ENCODE data around the gene GPSM3. TPM values are rescaled to one million over a fixed set of nuclear protein-coding genes. Genes with fewer than 3 reads are reported as not detected.

The GPSM3 gene
- total and polyA plus RNA-seq, 2 of the 13 experiments (the other 11 are each of a cell fraction or from before 2014, with no cell fraction given), result 0.18 to 6.2 TPM

DNA sequence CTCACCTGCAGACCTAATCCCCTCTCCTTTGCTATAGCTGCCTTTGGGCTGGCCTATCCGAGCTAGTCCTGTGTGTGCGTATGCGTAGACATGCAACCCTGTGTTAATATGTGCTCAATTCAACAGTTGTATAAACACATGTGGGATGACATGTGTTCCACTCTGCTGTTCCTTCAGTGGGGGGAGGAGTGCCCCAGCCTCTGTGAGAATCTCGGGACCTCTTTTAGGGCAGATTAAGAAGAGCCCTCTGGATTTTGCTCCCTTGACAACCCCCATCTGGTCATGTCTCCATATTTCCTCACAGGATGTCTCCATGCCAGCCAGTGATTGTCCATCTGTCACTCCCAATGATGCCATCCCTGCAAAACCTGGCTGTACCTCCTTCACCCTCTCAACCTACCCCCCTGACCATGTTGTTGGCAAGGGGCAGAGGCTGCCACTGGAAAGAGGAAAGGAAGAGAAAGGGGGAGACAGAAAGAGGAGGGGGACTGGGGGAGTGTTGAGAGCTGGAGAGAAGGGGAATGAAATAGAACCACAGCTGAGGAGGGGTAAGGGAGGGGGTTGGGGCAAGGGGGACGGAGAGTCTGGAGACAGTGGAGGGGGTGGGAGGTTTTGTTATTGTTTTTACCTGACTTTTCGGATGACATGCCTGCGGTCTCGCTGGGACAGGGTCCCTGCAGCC lies 41.1 kb downstream of the GPSM3 start:
- H3K4me3 ChIP-seq (replicated peaks in 1 of 3; ENCODE audit: insufficient read depth in 1 of 3, low read depth in 2 of 3, low read length in 3 of 3), result no peak overlapping the region
- peak; percentile 47 for TF ChIP-seq MNT (IDR thresholded peaks at IDR 0.05)
- no peak for TF ChIP-seq KDM4B (CRISPR knock-in tag; IDR thresholded peaks at IDR 0.05)
- FAIRE-seq (no peak), DNase-seq (ENCODE audit: low spot score) (no peak), ATAC-seq (no peak)
- no peak overlapping the region for H3K4me2 ChIP-seq (ENCODE audit: low read depth, low read length)
- peaks cover 6 to 7% of the 10 kb centered on the region in 2 experiments for H3K36me3 ChIP-seq (replicated peaks in 1 of 2; ENCODE audit: control insufficient read depth in 1 of 2, insufficient read depth in 2 of 2, low read length in 2 of 2)
- H4K20me1 ChIP-seq (ENCODE audit: insufficient read depth, low read length), result no peaks in the 10 kb centered on the region
- no peak overlapping the region for H3K27ac ChIP-seq (ENCODE audit: extremely low read length, insufficient read depth, low read length)
- intact Hi-C loops (cut with micrococcal nuclease; ENCODE audit: unreplicated experiment), result no loop called here
- no TSS peak for BruUV-seq (replicated peaks)
- WGBS (ENCODE audit: low lambda C conversion rate), result 81% methylated on average over 8 of the region's 8 CpGs
- in situ Hi-C loops (cut with HindIII; ENCODE audit: extremely low pct_ligation_motif_present, low pct_unique_long_range_greater_than_20kb), result loop anchor here (5.0 kb wide), 1 partner anchor 34 kb away; no protein-coding TSS in a partner anchor
- no peaks in the 10 kb centered on the region; a peak in 1 of 5 replicates for H3K27me3 ChIP-seq (ENCODE audit: control insufficient read depth in 1 of 2, insufficient read depth in 2 of 2, low read length in 2 of 2)
- peaks cover 33% of the 10 kb centered on the region for H3K4me1 ChIP-seq (ENCODE audit: insufficient read depth, low read length)
- no peaks in the 10 kb centered on the region for H3K9me3 ChIP-seq (ENCODE audit: low read length)
- POLR2A ChIA-PET, result interaction anchor here (1.2 to 2.6 kb wide), 3 partner anchors 11 to 25 kb away, joined by 4 to 35 read pairs (median 14); partner anchors contain the start of genes AGPAT1, ATF6B and FKBPL
- CTCF ChIA-PET (ENCODE audit: low intra/inter-chr PET ratio, low total read pairs), result no interaction called here
- H3K9ac ChIP-seq (ENCODE audit: insufficient read depth, low read depth, low read length), result no peak overlapping the region
- no peak overlapping the region for H2AFZ ChIP-seq (ENCODE audit: low read length)
- H3K79me2 ChIP-seq (ENCODE audit: insufficient read depth, low read length), result peaks cover 17% of the 10 kb centered on the region

- no peak overlapping the region for H2AFZ ChIP-seq (ENCODE audit: low read length)
- TF ChIP-seq TCF7 (IDR thresholded peaks at IDR 0.05; ENCODE audit: low read depth) (no peak), SNAPC5 (CRISPR knock-in tag; IDR thresholded peaks at IDR 0.05; ENCODE audit: borderline replicate concordance) (no peak), KDM3A (CRISPR knock-in tag; IDR thresholded peaks at IDR 0.05; ENCODE audit: low read depth) (no peak), HOXA3 (CRISPR knock-in tag; IDR thresholded peaks at IDR 0.05) (no peak), ZNF879 (CRISPR knock-in tag; IDR thresholded peaks at IDR 0.05) (no peak), ZMYM4 (CRISPR knock-in tag; IDR thresholded peaks at IDR 0.05) (no peak), IRX3 (CRISPR knock-in tag; IDR thresholded peaks at IDR 0.05; ENCODE audit: borderline replicate concordance, low read depth) (no peak), RXRA (CRISPR knock-in tag; IDR thresholded peaks at IDR 0.05) (no peak)
- TF ChIP-seq, protein P1, sequence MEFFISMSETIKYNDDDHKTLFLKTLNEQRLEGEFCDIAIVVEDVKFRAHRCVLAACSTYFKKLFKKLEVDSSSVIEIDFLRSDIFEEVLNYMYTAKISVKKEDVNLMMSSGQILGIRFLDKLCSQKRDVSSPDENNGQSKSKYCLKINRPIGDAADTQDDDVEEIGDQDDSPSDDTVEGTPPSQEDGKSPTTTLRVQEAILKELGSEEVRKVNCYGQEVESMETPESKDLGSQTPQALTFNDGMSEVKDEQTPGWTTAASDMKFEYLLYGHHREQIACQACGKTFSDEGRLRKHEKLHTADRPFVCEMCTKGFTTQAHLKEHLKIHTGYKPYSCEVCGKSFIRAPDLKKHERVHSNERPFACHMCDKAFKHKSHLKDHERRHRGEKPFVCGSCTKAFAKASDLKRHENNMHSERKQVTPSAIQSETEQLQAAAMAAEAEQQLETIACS (CRISPR knock-in tag; IDR thresholded peaks at IDR 0.05), result no peak
- ChIA-PET POLR2A (no interaction called here), CTCF (ENCODE audit: low intra/inter-chr PET ratio, low total read pairs) (no interaction called here)
- no TSS peak for BruUV-seq (replicated peaks)
- no peaks in the 10 kb centered on the region for H4K20me1 ChIP-seq (ENCODE audit: insufficient read depth, low read length)
- H3K79me2 ChIP-seq (ENCODE audit: insufficient read depth, low read length), result peaks cover 10% of the 10 kb centered on the region
- no peaks in the 10 kb centered on the region for H3K36me3 ChIP-seq (replicated peaks in 1 of 2; ENCODE audit: control insufficient read depth in 1 of 2, insufficient read depth in 2 of 2, low read length in 2 of 2)
- ATAC-seq (no peak), DNase-seq (ENCODE audit: low spot score) (no peak), FAIRE-seq (no peak)
- H3K9ac ChIP-seq (ENCODE audit: insufficient read depth, low read depth, low read length), result no peak overlapping the region
- no peak overlapping the region for H3K4me3 ChIP-seq (replicated peaks in 1 of 3; ENCODE audit: insufficient read depth in 1 of 3, low read depth in 2 of 3, low read length in 3 of 3)
- H3K27me3 ChIP-seq (ENCODE audit: control insufficient read depth in 1 of 2, insufficient read depth in 2 of 2, low read length in 2 of 2), result peaks cover 0 to 5% of the 10 kb centered on the region in 2 experiments; a peak in 2 of 5 replicates
- in situ Hi-C loops (cut with HindIII; ENCODE audit: extremely low pct_ligation_motif_present, low pct_unique_long_range_greater_than_20kb), result loop anchor here (5.0 kb wide), 1 partner anchor 33 kb away; no protein-coding TSS in a partner anchor
- intact Hi-C loops (cut with micrococcal nuclease; ENCODE audit: unreplicated experiment), result no loop called here
- no peaks in the 10 kb centered on the region for H3K9me3 ChIP-seq (ENCODE audit: low read length)
- H3K4me1 ChIP-seq (ENCODE audit: insufficient read depth, low read length), result peaks cover 26% of the 10 kb centered on the region
- H3K27ac ChIP-seq (ENCODE audit: extremely low read length, insufficient read depth, low read length), result no peak overlapping the region
- WGBS (ENCODE audit: low lambda C conversion rate), result 87% methylated on average over 55 of the region's 55 CpGs
- H3K4me2 ChIP-seq (ENCODE audit: low read depth, low read length), result no peak overlapping the region
Measured at GRCh38 chr6:32149932-32150870, 42.2 kb downstream of the GPSM3 start.
